Liver (tissue), 9 donors: ENCODE data around the gene MAMSTR. TPM values are rescaled to one million over a fixed set of nuclear protein-coding genes. Genes with fewer than 3 reads are reported as not detected.

Source experiments
- DNase-seq: peaks from one replicate; pipeline ENCODE4 v3.0.0-alpha.2; 2017; ENCODE audit warnings: low spot score
- H3K27ac ChIP-seq, 2 donors: one replicate each; pipeline ENCODE4 v1.7.0; 2013; ENCODE audit warnings: inconsistent platforms in 2 of 2, low read length in 2 of 2, control low read depth in 1 of 2, low read depth in 1 of 2, mild to moderate bottlenecking in 1 of 2
- H3K27me3 ChIP-seq, 4 donors: one replicate each; pipeline versions ENCODE4 v1.6.1 to v1.7.0; 2013; ENCODE audit warnings: low read length in 3 of 4, inconsistent platforms in 1 of 4, mild to moderate bottlenecking in 1 of 4, moderate library complexity in 1 of 4; ENCODE audit not compliant: control insufficient read depth in 4 of 4, insufficient read depth in 4 of 4
- H3K36me3 ChIP-seq, 4 donors: one replicate each; pipeline versions ENCODE4 v1.6.1 to v1.7.0; 2013; ENCODE audit warnings: low read length in 3 of 4, mild to moderate bottlenecking in 3 of 4, low read depth in 1 of 4, moderate library complexity in 1 of 4; ENCODE audit not compliant: control insufficient read depth in 4 of 4, insufficient read depth in 3 of 4
- H3K4me1 ChIP-seq, 4 donors: one replicate each; pipeline versions ENCODE4 v1.6.1 to v1.7.0; 2013; ENCODE audit warnings: low read length in 3 of 4, mild to moderate bottlenecking in 3 of 4, moderate library complexity in 1 of 4; ENCODE audit not compliant: control insufficient read depth in 4 of 4, insufficient read depth in 4 of 4
- H3K4me3 ChIP-seq, 3 donors: one replicate each; pipeline versions ENCODE4 v1.6.1 to v1.7.0; 2013; ENCODE audit warnings: low read length in 3 of 3, control low read depth in 1 of 3, low read depth in 1 of 3, mild to moderate bottlenecking in 1 of 3
- H3K9ac ChIP-seq, 2 donors: one replicate each; pipeline ENCODE4 v1.7.0; 2013; ENCODE audit warnings: low read length in 2 of 2, mild to moderate bottlenecking in 2 of 2, moderate library complexity in 2 of 2, control low read depth in 1 of 2, low read depth in 1 of 2
- H3K9me3 ChIP-seq, 4 donors: one replicate each; pipeline versions ENCODE4 v1.6.1 to v1.7.0; 2013; ENCODE audit warnings: low read length in 3 of 4; ENCODE audit not compliant: control insufficient read depth in 4 of 4
- CTCF ChIP-seq: fragments of 150-350 bp; IDR thresholded peaks from 2 replicates; pipeline ENCODE4 v1.5.1; 2017; ENCODE audit warnings: improper control_type of control experiment, low read depth, low read length; ENCODE audit not compliant: missing input control
- EGR1 ChIP-seq, 2 donors: IDR thresholded peaks; 2 replicates each; pipeline ENCODE4 v1.6.1; 2016 to 2018; ENCODE audit warnings: antibody characterized with exemption in 2 of 2, low read depth in 2 of 2
- FOXA1 ChIP-seq: IDR thresholded peaks from 2 replicates; pipeline ENCODE4 v1.6.1; 2016; ENCODE audit warnings: antibody characterized with exemption
- FOXA2 ChIP-seq: IDR thresholded peaks from 2 replicates; pipeline ENCODE4 v1.6.1; 2016; ENCODE audit warnings: antibody characterized with exemption
- GABPA ChIP-seq, 2 donors: IDR thresholded peaks in 1 of 2; conservative IDR thresholded peaks in 1 of 2; 2 replicates each; pipeline ENCODE4 v1.6.1; 2016; ENCODE audit warnings: antibody characterized with exemption in 2 of 2, mild to moderate bottlenecking in 1 of 2, moderate library complexity in 1 of 2
- HNF4A ChIP-seq, 2 donors: conservative IDR thresholded peaks; 2 replicates each; pipeline ENCODE4 v1.6.1; 2016; ENCODE audit warnings: antibody characterized with exemption in 2 of 2, mild to moderate bottlenecking in 2 of 2
- HNF4G ChIP-seq: IDR thresholded peaks from 2 replicates; pipeline ENCODE4 v1.6.1; 2016; ENCODE audit warnings: antibody characterized with exemption
- JUND ChIP-seq, 2 donors: IDR thresholded peaks; 2 replicates each; pipeline ENCODE4 v1.6.1; 2016; ENCODE audit warnings: antibody characterized with exemption in 2 of 2
- MAX ChIP-seq: IDR thresholded peaks from 2 replicates; pipeline ENCODE4 v1.6.1; 2016; ENCODE audit warnings: antibody characterized with exemption
- NR2F2 ChIP-seq: IDR thresholded peaks from 2 replicates; pipeline ENCODE4 v1.6.1; 2016; ENCODE audit warnings: antibody characterized with exemption
- RAD21 ChIP-seq, 2 donors: IDR thresholded peaks; 2 replicates each; pipeline ENCODE4 v1.6.1; 2016; ENCODE audit warnings: antibody characterized with exemption in 2 of 2, mild to moderate bottlenecking in 2 of 2
- REST ChIP-seq: IDR thresholded peaks from 2 replicates; pipeline ENCODE4 v1.6.1; 2016; ENCODE audit warnings: antibody characterized with exemption, mild to moderate bottlenecking
- SP1 ChIP-seq: IDR thresholded peaks from 2 replicates; pipeline ENCODE4 v1.6.1; 2018; ENCODE audit warnings: antibody characterized with exemption, mild to moderate bottlenecking
- YY1 ChIP-seq: IDR thresholded peaks from 2 replicates; pipeline ENCODE4 v1.6.1; 2016; ENCODE audit warnings: antibody characterized with exemption, mild to moderate bottlenecking
- WGBS: extraction: QIAGEN DNeasy Blood & Tissue Kit; methylation state at CpG from one replicate; pipeline ENCODE4 v1.1.7; 2013; 5-methylcytosine and 5-hydroxymethylcytosine counted together
- polyA plus RNA-seq, 2 donors: library from polyadenylated mRNA; stranded (reverse) in 1 of 2; unstranded in 1 of 2; fragments of 200-250 nt in 1 of 2; fragments of >200 nt in 1 of 2; fragmentation: Nextera tagmentation in 1 of 2; extraction: Ambion mirVana in 1 of 2; gene quantifications; one replicate each; pipeline versions ENCODE4 v1.2.1 to v1.2.3, GENCODE V29; 2013 to 2015
- total RNA-seq, 2 donors: library from RNA; depleted of rRNA; stranded (reverse); fragments of >200 nt; gene quantifications; one replicate each; pipeline ENCODE4 v1.2.3, GENCODE V29; 2014
- TF ChIP-seq, protein P1 (sequence below): IDR thresholded peaks from 2 replicates; pipeline ENCODE4 v1.6.1; 2016; ENCODE audit warnings: antibody characterized with exemption
- TF ChIP-seq, protein P2 (sequence below): IDR thresholded peaks from 2 replicates; pipeline ENCODE4 v1.6.1; 2016; ENCODE audit warnings: antibody characterized with exemption
- donor health status: healthy.
- donor health status: healthy.
- donor health status: healthy.
- donor health status: healthy.
- donor health status: healthy.

Gene MAMSTR
- total and polyA plus RNA-seq, 4 donors, result 0.07 to 0.31 (median 0.09) TPM

DNA sequence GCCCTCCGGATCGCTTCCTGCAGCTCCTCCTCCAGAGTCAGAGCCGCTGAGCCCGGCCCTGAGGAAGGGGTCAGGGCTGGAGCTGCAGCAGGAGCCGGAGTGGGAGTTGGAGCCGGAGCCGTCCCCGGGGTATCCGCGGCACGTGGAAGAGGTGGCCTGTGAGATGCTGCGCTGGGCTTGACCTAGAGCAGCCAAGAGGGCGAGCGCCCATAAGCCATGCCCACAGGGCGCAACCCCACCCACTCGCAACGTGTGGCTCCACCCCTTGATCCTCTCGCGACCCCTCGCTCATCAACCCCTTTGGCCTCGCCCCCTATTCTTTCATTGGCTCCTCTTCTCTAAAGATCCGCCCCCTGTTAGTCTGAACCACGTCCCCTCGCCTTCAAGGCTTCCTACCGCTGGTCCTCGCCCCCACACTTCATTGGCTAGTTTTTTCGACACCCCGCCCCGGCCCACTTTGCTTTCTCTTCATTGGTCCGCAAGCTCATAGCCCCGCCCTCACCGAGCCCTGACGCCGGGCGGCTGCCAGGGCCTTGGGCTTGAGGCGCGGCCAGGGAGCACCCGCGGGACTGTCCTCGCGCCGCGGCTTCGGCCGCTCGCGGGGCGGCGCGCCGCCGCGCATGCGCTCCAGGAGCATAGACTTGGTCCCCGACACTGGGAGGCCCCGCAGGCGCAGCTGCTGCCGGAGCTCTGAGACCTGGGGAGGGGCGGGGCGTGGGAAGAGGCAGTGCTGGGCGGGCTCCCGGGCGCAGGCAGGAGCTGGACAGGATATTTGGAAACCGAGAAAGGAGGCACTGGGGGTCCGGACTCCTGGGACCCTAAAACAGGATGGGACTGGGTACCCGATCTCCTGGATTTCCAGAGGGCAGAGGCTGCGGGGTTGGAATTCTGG lies 5.4 kb downstream of the MAMSTR start (continued):
- TF ChIP-seq, protein P1, sequence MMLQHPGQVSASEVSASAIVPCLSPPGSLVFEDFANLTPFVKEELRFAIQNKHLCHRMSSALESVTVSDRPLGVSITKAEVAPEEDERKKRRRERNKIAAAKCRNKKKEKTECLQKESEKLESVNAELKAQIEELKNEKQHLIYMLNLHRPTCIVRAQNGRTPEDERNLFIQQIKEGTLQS, result no peak
- TF ChIP-seq HNF4G (peak; percentile 33), EGR1 (IDR thresholded peaks at IDR 0.05; ENCODE audit: low read depth in 2 of 2) (peak; percentile 38 to 65), HNF4A (conservative IDR thresholded peaks at IDR 0.05) (peak; percentile 34 to 69), JUND (IDR thresholded peaks at IDR 0.05) (peak in 1 of 2 donors; percentile 26), SP1 (peak; percentile 96), FOXA2 (no peak)

DNA sequence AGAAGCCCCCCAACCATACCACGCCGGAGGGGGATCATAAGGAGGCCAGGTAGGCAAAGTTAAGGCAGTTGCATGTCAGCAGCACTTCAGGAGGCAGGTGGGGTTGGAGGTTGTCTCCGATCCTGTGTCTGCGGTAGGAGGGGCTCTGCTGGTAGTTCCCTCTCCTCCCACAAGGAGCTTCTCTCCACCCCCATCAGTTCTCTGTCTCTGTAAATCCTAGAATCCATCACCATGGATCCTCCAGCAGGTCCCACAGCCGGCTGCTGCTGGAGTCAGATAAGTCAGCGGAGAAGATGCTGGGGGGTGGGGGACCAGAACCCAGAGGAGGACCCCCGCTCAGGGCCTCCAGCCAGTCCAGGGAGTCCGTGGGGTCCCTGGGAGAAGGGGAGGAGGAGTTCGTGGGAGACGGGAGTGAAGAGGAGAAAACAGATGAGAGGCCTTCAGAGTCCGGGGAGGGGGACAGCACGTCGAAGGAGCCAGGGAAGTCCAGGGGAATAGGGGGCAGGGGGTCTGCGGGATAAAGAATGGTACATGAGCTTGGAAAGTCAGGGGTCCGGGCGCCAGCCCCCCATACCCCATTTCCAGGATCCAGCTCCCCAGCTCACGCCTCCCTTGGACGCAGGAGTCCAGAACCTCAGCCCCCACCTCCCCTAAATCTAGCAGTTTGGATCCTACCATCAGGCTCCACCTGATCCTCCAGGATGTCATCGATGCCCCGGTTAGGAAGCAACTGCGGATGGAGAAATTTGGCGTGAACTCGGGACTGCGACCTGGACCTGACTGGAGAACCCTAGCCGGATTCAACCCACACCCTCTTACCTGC lies 6.3 kb downstream of the MAMSTR start:
- Histone ChIP-seq H3K4me3 (peak overlapping the region; percentile 44 to 61 (median 45)), H3K9me3 (no peaks in the 10 kb centered on the region), H3K4me1 (peaks cover 0 to 29% (median 18%) of the 10 kb centered on the region in 4 donors), H3K9ac (peak overlapping the region in 1 of 2 donors; percentile 6), H3K27me3 (no peaks in the 10 kb centered on the region), H3K27ac (peak overlapping the region in 1 of 2 donors; percentile 82), H3K36me3 (no peaks in the 10 kb centered on the region)
- no peak for DNase-seq
- WGBS, result 23% methylated on average over 25 of the region's 25 CpGs
- TF ChIP-seq NR2F2, result no peak
- TF ChIP-seq HNF4G, result no peak
- no peak for TF ChIP-seq FOXA1
- no peak for TF ChIP-seq JUND (IDR thresholded peaks at IDR 0.05)
- TF ChIP-seq, protein P2, sequence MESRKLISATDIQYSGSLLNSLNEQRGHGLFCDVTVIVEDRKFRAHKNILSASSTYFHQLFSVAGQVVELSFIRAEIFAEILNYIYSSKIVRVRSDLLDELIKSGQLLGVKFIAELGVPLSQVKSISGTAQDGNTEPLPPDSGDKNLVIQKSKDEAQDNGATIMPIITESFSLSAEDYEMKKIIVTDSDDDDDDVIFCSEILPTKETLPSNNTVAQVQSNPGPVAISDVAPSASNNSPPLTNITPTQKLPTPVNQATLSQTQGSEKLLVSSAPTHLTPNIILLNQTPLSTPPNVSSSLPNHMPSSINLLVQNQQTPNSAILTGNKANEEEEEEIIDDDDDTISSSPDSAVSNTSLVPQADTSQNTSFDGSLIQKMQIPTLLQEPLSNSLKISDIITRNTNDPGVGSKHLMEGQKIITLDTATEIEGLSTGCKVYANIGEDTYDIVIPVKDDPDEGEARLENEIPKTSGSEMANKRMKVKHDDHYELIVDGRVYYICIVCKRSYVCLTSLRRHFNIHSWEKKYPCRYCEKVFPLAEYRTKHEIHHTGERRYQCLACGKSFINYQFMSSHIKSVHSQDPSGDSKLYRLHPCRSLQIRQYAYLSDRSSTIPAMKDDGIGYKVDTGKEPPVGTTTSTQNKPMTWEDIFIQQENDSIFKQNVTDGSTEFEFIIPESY, result no peak
- no peak for TF ChIP-seq REST
- no peak for TF ChIP-seq MAX
- TF ChIP-seq, protein P1, result no peak
- TF ChIP-seq GABPA (IDR thresholded peaks at IDR 0.05 in 1 of 2, conservative IDR thresholded peaks at IDR 0.05 in 1 of 2), result no peak
- TF ChIP-seq SP1, result no peak
- TF ChIP-seq CTCF, result no peak
- no peak for TF ChIP-seq YY1
- no peak for TF ChIP-seq RAD21 (IDR thresholded peaks at IDR 0.05)
- TF ChIP-seq FOXA2, result no peak
